Measurements from ENCODE around the gene MED19. TPM values are rescaled to one million over a fixed set of nuclear protein-coding genes. Genes with fewer than 3 reads are reported as not detected.

MED19 gene
- total RNA-seq, 1 experiment from 2014 or later: 29.7 TPM

- in situ Hi-C loops (cut with HindIII; ENCODE audit: low pct_unique_long_range_greater_than_20kb, low sequenced_read_pairs): no loop called here
- Histone ChIP-seq H3K4me1 (ENCODE audit: control insufficient read depth, insufficient read depth, low read length) (peaks cover 11% of the 10 kb centered on the region), H3K4me3 (ENCODE audit: low read depth in 2 of 2, low read length in 2 of 2) (no peak overlapping the region), H3K27me3 (ENCODE audit: control insufficient read depth, insufficient read depth, low read length) (no peaks in the 10 kb centered on the region), H3K9me3 (ENCODE audit: control insufficient read depth, insufficient read depth, low read depth, low read length) (no peaks in the 10 kb centered on the region), H3K36me3 (ENCODE audit: control insufficient read depth, insufficient read depth, low read length) (peaks cover 10% of the 10 kb centered on the region; the same call in 1 of the 2 replicates), H3K27ac (ENCODE audit: low read length) (no peak overlapping the region)
- ChIA-PET POLR2A (no interaction called here), CTCF (no interaction called here)
- intact Hi-C loops (cut with micrococcal nuclease; ENCODE audit: unreplicated experiment): loop anchor here (5.0 kb wide), 1 partner anchor 767 kb away; no protein-coding TSS in a partner anchor
- TF ChIP-seq TCF7L2 (IDR thresholded peaks at IDR 0.05; ENCODE audit: low read depth, low read length): no peak
- no peak for TF ChIP-seq REST (IDR thresholded peaks at IDR 0.05; ENCODE audit: insufficient read depth in 1 of 2, low read depth in 2 of 2, low read length in 1 of 2)
- TF ChIP-seq CTCF (IDR thresholded peaks at IDR 0.05): no peak
- TF ChIP-seq SIN3A (IDR thresholded peaks at IDR 0.05; ENCODE audit: borderline replicate concordance, insufficient read depth, low read depth, low read length): no peak
- TF ChIP-seq POLR2AphosphoS5 (IDR thresholded peaks at IDR 0.05; ENCODE audit: low read depth, low read length): no peak
- ATAC-seq (no peak), DNase-seq (ENCODE audit: low read depth, low spot score) (no peak)
- BruUV-seq (replicated peaks): no TSS peak
Measured at GRCh38 chr11:57745206-57745605, 33.2 kb upstream of the MED19 start.

GRCh38 chr11:57744357-57744756 is 32.3 kb upstream of the MED19 start:
- CTCF ChIA-PET: no interaction called here
- Histone ChIP-seq H3K9me3 (ENCODE audit: control insufficient read depth, insufficient read depth, low read depth, low read length) (no peaks in the 10 kb centered on the region), H3K36me3 (ENCODE audit: control insufficient read depth, insufficient read depth, low read length) (peaks cover 10% of the 10 kb centered on the region; the same call in 1 of the 2 replicates), H3K27me3 (ENCODE audit: control insufficient read depth, insufficient read depth, low read length) (no peaks in the 10 kb centered on the region), H3K4me3 (ENCODE audit: low read depth in 2 of 2, low read length in 2 of 2) (no peak overlapping the region), H3K4me1 (ENCODE audit: control insufficient read depth, insufficient read depth, low read length) (peaks cover 11% of the 10 kb centered on the region), H3K27ac (ENCODE audit: low read length) (no peak overlapping the region)
- TF ChIP-seq TCF7L2 (IDR thresholded peaks at IDR 0.05; ENCODE audit: low read depth, low read length): no peak
- no peak for TF ChIP-seq CTCF (IDR thresholded peaks at IDR 0.05)
- no peak; the same call in 1 of the 2 replicates for TF ChIP-seq POLR2AphosphoS5 (IDR thresholded peaks at IDR 0.05; ENCODE audit: low read depth, low read length)
- intact Hi-C loops (cut with micrococcal nuclease; ENCODE audit: unreplicated experiment): no loop called here
- ATAC-seq: no peak
- no peak for DNase-seq (ENCODE audit: low read depth, low spot score)
- in situ Hi-C loops (cut with HindIII; ENCODE audit: low pct_unique_long_range_greater_than_20kb, low sequenced_read_pairs): no loop called here
- BruUV-seq (replicated peaks): no TSS peak
- POLR2A ChIA-PET: no interaction called here
